ENCODE data around the gene TBC1D7. TPM values are rescaled to one million over a fixed set of nuclear protein-coding genes. Genes with fewer than 3 reads are reported as not detected.

The TBC1D7 gene
- total and polyA plus RNA-seq, 10 of the 15 experiments (the other 5 are each of a cell fraction or from before 2014, with no cell fraction given) = 20.1 to 65.9 (median 31.3) TPM

GRCh38 chr6:13328875-13329183, 492 bp upstream of the TBC1D7 start:
- POLR2A ChIA-PET = interaction anchor here (0.7 to 4.0 kb wide), 9 partner anchors 14 to 134 kb away, joined by 3 to 22 read pairs (median 4); no protein-coding TSS in a partner anchor
- H3K9me3 ChIP-seq (replicated peaks; ENCODE audit: control insufficient read depth, insufficient read depth, low read length) = no peaks in the 10 kb centered on the region
- SMC1A ChIA-PET (ENCODE audit: uncharacterized antibody, unreplicated experiment) = interaction anchor here (0.7 to 7.5 kb wide), 32 partner anchors 8 to 435 kb away, joined by 3 to 119 read pairs (median 5); partner anchors contain the start of gene NOL7
- in situ Hi-C loops (cut with MboI) (no loop called here), intact Hi-C loops (cut with micrococcal nuclease; ENCODE audit: unreplicated experiment) (loop anchor here (1.0 to 2.0 kb wide), 3 partner anchors 24 to 100 kb away; no protein-coding TSS in a partner anchor)
- DNase-seq (ENCODE audit: low read depth, low spot score) (no peak), FAIRE-seq (no peak), ATAC-seq (peak; percentile 5; the same call in 2 of the 3 replicates)
- peak overlapping the region; percentile 95 for H2AFZ ChIP-seq (ENCODE audit: control insufficient read depth, low read depth, low read length)
- H3K79me2 ChIP-seq (ENCODE audit: control insufficient read depth, insufficient read depth, low read length) = peaks cover 11% of the 10 kb centered on the region
- H3K27me3 ChIP-seq (replicated peaks in 1 of 2; ENCODE audit: control insufficient read depth in 2 of 2, insufficient read depth in 2 of 2, low read length in 1 of 2) = no peaks in the 10 kb centered on the region
- CTCF ChIA-PET = interaction anchor here (0.5 to 9.6 kb wide), 17 partner anchors 9 to 418 kb away, joined by 3 to 169 read pairs (median 5); partner anchors contain the start of genes NOL7 and SIRT5
- no peaks in the 10 kb centered on the region for H4K20me1 ChIP-seq (ENCODE audit: control insufficient read depth, insufficient read depth)
- peak overlapping the region; percentile 87 for H3K27ac ChIP-seq (ENCODE audit: control insufficient read depth, insufficient read depth)
- peaks cover 0 to 7% of the 10 kb centered on the region in 2 experiments; a peak in 1 of 4 replicates for H3K36me3 ChIP-seq (ENCODE audit: control insufficient read depth in 2 of 2, insufficient read depth in 2 of 2, low read length in 1 of 2)
- H3K9ac ChIP-seq (ENCODE audit: control insufficient read depth, insufficient read depth, low read length) = peak overlapping the region; percentile 84
- H3K4me3 ChIP-seq = peak overlapping the region; percentile 90
- peaks cover 5% of the 10 kb centered on the region; the same call in 1 of the 2 replicates for H3K4me1 ChIP-seq (ENCODE audit: control insufficient read depth, insufficient read depth, low read length)
- TF ChIP-seq RUNX3 (IDR thresholded peaks at IDR 0.05; ENCODE audit: low read length) = 0 out of 2 replicates have a peak, but pooled peaks have one; percentile 3
- 0 out of 2 replicates have a peak, but pooled peaks have one; percentile 3 for TF ChIP-seq NBN (IDR thresholded peaks at IDR 0.05)
- TF ChIP-seq, protein P1, sequence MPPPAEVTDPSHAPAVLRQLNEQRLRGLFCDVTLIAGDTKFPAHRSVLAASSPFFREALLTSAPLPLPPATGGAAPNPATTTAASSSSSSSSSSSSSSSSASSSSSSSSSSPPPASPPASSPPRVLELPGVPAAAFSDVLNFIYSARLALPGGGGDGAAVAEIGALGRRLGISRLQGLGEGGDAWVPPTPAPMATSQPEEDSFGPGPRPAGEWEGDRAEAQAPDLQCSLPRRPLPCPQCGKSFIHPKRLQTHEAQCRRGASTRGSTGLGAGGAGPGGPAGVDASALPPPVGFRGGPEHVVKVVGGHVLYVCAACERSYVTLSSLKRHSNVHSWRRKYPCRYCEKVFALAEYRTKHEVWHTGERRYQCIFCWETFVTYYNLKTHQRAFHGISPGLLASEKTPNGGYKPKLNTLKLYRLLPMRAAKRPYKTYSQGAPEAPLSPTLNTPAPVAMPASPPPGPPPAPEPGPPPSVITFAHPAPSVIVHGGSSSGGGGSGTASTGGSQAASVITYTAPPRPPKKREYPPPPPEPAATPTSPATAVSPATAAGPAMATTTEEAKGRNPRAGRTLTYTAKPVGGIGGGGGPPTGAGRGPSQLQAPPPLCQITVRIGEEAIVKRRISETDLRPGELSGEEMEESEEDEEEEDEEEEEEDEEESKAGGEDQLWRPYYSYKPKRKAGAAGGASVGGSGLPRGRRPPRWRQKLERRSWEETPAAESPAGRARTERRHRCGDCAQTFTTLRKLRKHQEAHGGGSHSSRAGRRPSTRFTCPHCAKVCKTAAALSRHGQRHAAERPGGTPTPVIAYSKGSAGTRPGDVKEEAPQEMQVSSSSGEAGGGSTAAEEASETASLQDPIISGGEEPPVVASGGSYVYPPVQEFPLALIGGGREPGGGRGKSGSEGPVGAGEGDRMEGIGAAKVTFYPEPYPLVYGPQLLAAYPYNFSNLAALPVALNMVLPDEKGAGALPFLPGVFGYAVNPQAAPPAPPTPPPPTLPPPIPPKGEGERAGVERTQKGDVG (CRISPR knock-in tag; IDR thresholded peaks at IDR 0.05) = no peak
- TF ChIP-seq SMC3 (IDR thresholded peaks at IDR 0.05; ENCODE audit: borderline replicate concordance, low read length) = 0 out of 2 replicates have a peak, but pooled peaks have one; percentile 2
- peak overlapping the region; percentile 95 for H3K4me2 ChIP-seq (ENCODE audit: control insufficient read depth, insufficient read depth)
- TSS peak; percentile 98 for BruUV-seq (replicated peaks)
- RAD21 ChIA-PET (ENCODE audit: unreplicated experiment) = interaction anchor here (0.8 to 10.2 kb wide), 31 partner anchors 8 to 417 kb away, joined by 3 to 124 read pairs (median 4); partner anchors contain the start of genes GFOD1, NOL7 and SIRT5
- 3% methylated on average over 2 of the region's 2 CpGs for WGBS (ENCODE audit: insufficient coverage, insufficient replicate concordance, low lambda C conversion rate, missing lambda C conversion rate)

Data from GM12878 (cell line).